GM23248 (cell line): ENCODE results near the gene ZFP57. TPM values are rescaled to one million over a fixed set of nuclear protein-coding genes. Genes with fewer than 3 reads are reported as not detected.

Experiments used
- DNase-seq: peaks from one replicate; pipeline ENCODE4 v3.0.0-alpha.2; 2015
- H2AFZ ChIP-seq: fragments of 200-600 bp; sonication (generic); 2 replicates; pipeline ENCODE4 v1.6.1; 2016; ENCODE audit warnings: antibody characterized with exemption
- H3F3A ChIP-seq: fragments of 200-600 bp; sonication (generic); 2 replicates; pipeline ENCODE4 v1.6.1; 2016; ENCODE audit warnings: mild to moderate bottlenecking, antibody characterized with exemption, mixed run types; ENCODE audit not compliant: insufficient read depth
- H3K27ac ChIP-seq: fragments of 200-600 bp; sonication (generic); 2 replicates; pipeline ENCODE4 v1.5.1; 2016; ENCODE audit warnings: mild to moderate bottlenecking
- H3K27me3 ChIP-seq: fragments of 200-600 bp; sonication (generic); replicated peaks from 2 replicates; pipeline ENCODE4 v1.6.1; 2016; ENCODE audit warnings: mild to moderate bottlenecking; ENCODE audit not compliant: insufficient read depth
- H3K36me3 ChIP-seq: fragments of 200-600 bp; sonication (generic); 2 replicates; pipeline ENCODE4 v1.6.1; 2016; ENCODE audit warnings: low read depth, mild to moderate bottlenecking
- H3K4me1 ChIP-seq: fragments of 200-600 bp; sonication (generic); 2 replicates; pipeline ENCODE4 v1.6.1; 2016; ENCODE audit warnings: mild to moderate bottlenecking; ENCODE audit not compliant: insufficient read depth
- H3K4me2 ChIP-seq: fragments of 200-600 bp; sonication (generic); one replicate; pipeline ENCODE4 v1.6.1; 2016; ENCODE audit warnings: mild to moderate bottlenecking; ENCODE audit not compliant: unreplicated experiment
- H3K4me3 ChIP-seq: fragments of 200-600 bp; sonication (generic); 2 replicates; pipeline ENCODE4 v1.5.1; 2016; ENCODE audit warnings: mild to moderate bottlenecking
- H3K79me2 ChIP-seq: fragments of 200-600 bp; sonication (generic); 2 replicates; pipeline ENCODE4 v1.6.1; 2016; ENCODE audit warnings: mild to moderate bottlenecking; ENCODE audit not compliant: insufficient read depth
- H3K9ac ChIP-seq: fragments of 200-600 bp; sonication (generic); 2 replicates; pipeline ENCODE4 v1.6.1; 2016; ENCODE audit warnings: mild to moderate bottlenecking
- H3K9me2 ChIP-seq: fragments of 200-600 bp; sonication (generic); 2 replicates; pipeline ENCODE4 v1.6.1; 2016; ENCODE audit warnings: mixed run types, mild to moderate bottlenecking, moderate library complexity; ENCODE audit not compliant: insufficient read depth
- H3K9me3 ChIP-seq: fragments of 200-600 bp; sonication (generic); one replicate; pipeline ENCODE4 v1.6.1; 2017; ENCODE audit warnings: low read depth
- H4K20me1 ChIP-seq: fragments of 200-600 bp; sonication (generic); 2 replicates; pipeline ENCODE4 v1.6.0; 2016; ENCODE audit not compliant: insufficient read depth
- EZH2 ChIP-seq: fragments of 200-600 bp; sonication (generic); IDR thresholded peaks from 2 replicates; pipeline ENCODE4 v1.6.1; 2018; ENCODE audit warnings: antibody characterized with exemption, mild to moderate bottlenecking; ENCODE audit not compliant: insufficient read depth, poor library complexity, severe bottlenecking
- EZH2phosphoT487 ChIP-seq: fragments of 200-600 bp; sonication (generic); IDR thresholded peaks from 2 replicates; pipeline ENCODE4 v1.6.1; 2018; ENCODE audit warnings: antibody characterized with exemption, moderate library complexity, mild to moderate bottlenecking, low read depth; ENCODE audit not compliant: insufficient read depth
- WGBS, 2 experiments: methylation state at CpG; one replicate each; pipeline ENCODE4 v1.1.6; 2015 to 2017; ENCODE audit warnings: low lambda C conversion rate in 2 of 2, low coverage in 1 of 2; ENCODE audit errors: missing lambda C conversion rate in 2 of 2; 5-methylcytosine and 5-hydroxymethylcytosine counted together
- in situ Hi-C: fragments of 300-500 bp; cut with MboI; formaldehyde crosslinking; loops from 2 replicates; pipeline ENCODE4 v1.15.0; 2020
- polyA plus RNA-seq: library from polyadenylated mRNA; unstranded; fragments of >200 nt; fragmentation: Nextera tagmentation; extraction: Ambion mirVana; gene quantifications from 2 replicates; pipeline ENCODE4 v1.2.1, GENCODE V29; 2016
- total RNA-seq: library from RNA; depleted of rRNA; stranded (reverse); fragments of >200 nt; shearing (Covaris generic); gene quantifications from 2 replicates; pipeline ENCODE4 v1.2.3, GENCODE V29; 2014

Gene ZFP57
- total and polyA plus RNA-seq, 2 experiments from 2014 or later: not detected

GRCh38 chr6:29628419-29629281 lies 52.3 kb downstream of the ZFP57 start:
- 13 to 14% methylated on average over 16 to 32 of the region's 32 CpGs for WGBS, 2 experiments
- Histone ChIP-seq H4K20me1 (no peaks in the 10 kb centered on the region), H3K4me1 (peaks cover 5% of the 10 kb centered on the region; the same call in 1 of the 2 replicates), H3K9me2 (no peaks in the 10 kb centered on the region), H3K27me3 (no peaks in the 10 kb centered on the region), H3K9me3 (no peaks in the 10 kb centered on the region), H3K36me3 (no peaks in the 10 kb centered on the region), H3K79me2 (peaks cover 22% of the 10 kb centered on the region), H3K4me2 (peak overlapping the region; percentile 67), H3K4me3 (peak overlapping the region; percentile 84), H3F3A (no peaks in the 10 kb centered on the region), H2AFZ (peak overlapping the region; percentile 93), H3K27ac (peak overlapping the region; percentile 42), H3K9ac (peak overlapping the region; percentile 83)
- in situ Hi-C loops: no loop called here
- DNase-seq: peak; percentile 90
- TF ChIP-seq EZH2 (no peak), EZH2phosphoT487 (no peak)

GRCh38 chr6:29627755-29628418 lies 53.1 kb downstream of the ZFP57 start:
- Histone ChIP-seq H4K20me1 (no peaks in the 10 kb centered on the region), H3K27me3 (no peaks in the 10 kb centered on the region), H3K4me3 (peak overlapping the region; percentile 84), H3K9me3 (no peaks in the 10 kb centered on the region), H3F3A (no peaks in the 10 kb centered on the region), H3K36me3 (no peaks in the 10 kb centered on the region), H3K79me2 (peaks cover 22% of the 10 kb centered on the region), H3K27ac (peak overlapping the region; percentile 42), H3K9ac (peak overlapping the region; percentile 83), H2AFZ (peak overlapping the region; percentile 93), H3K4me1 (peaks cover 5% of the 10 kb centered on the region; the same call in 1 of the 2 replicates), H3K9me2 (no peaks in the 10 kb centered on the region), H3K4me2 (peak overlapping the region; percentile 77)
- DNase-seq: peak; percentile 84
- no peak for TF ChIP-seq EZH2phosphoT487
- TF ChIP-seq EZH2: no peak
- in situ Hi-C loops: no loop called here
- 0 to 1% methylated on average over 2 to 51 of the region's 51 CpGs for WGBS, 2 experiments

DNA sequence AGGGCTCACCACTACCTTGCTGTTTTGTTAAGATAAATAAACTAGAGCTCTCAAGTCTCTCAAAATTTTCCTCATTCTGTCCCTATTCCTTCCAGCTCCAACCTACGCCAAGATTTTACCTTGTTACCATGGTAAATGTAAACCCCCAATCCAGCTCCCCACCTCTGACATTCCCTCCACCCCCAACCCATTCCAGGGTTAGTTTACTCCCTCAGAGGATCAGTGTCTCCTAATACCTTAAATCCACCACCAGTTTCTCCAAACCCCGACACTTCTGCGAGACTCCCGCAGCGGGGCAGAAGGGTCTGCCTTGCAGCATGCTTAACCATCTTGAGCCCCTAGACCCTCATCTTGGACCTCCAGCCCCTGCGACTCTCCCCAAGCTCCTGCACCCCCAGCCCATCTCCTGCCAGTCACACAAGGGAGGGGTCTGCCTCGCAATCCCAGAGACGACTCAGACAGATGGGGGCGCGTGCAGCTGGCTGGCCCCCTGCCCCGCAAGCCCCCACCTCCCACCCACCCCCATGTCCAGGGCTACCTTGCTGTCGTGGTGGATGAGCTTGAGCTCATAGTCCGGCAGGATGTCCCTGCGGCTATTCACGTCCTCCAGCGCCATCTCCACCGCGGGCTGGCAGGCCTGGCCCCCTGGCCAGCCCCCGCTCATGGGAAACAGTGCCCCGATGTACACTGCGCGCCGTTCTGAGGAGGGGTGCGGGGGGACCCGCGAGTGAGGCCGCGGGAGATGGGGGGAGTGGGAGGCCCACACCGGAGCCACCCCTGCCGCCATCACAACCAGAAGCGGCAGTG lies 53.8 kb downstream of the ZFP57 start:
- peak overlapping the region; percentile 77 for H3K4me2 ChIP-seq
- in situ Hi-C loops: no loop called here
- H4K20me1 ChIP-seq: no peaks in the 10 kb centered on the region
- TF ChIP-seq EZH2: no peak
- TF ChIP-seq EZH2phosphoT487: no peak
- peak; percentile 36 for DNase-seq
- no peaks in the 10 kb centered on the region for H3K36me3 ChIP-seq
- peaks cover 5% of the 10 kb centered on the region; the same call in 1 of the 2 replicates for H3K4me1 ChIP-seq
- H3F3A ChIP-seq: no peaks in the 10 kb centered on the region
- H3K9me2 ChIP-seq: no peaks in the 10 kb centered on the region
- H3K27ac ChIP-seq: no peak overlapping the region
- peak overlapping the region; percentile 79 for H2AFZ ChIP-seq
- WGBS, 2 experiments: 15 to 31% methylated on average over 18 to 31 of the region's 31 CpGs
- H3K27me3 ChIP-seq: no peaks in the 10 kb centered on the region
- H3K79me2 ChIP-seq: peaks cover 22% of the 10 kb centered on the region
- H3K9ac ChIP-seq: peak overlapping the region; percentile 83
- H3K4me3 ChIP-seq: peak overlapping the region; percentile 84
- H3K9me3 ChIP-seq: no peaks in the 10 kb centered on the region

DNA sequence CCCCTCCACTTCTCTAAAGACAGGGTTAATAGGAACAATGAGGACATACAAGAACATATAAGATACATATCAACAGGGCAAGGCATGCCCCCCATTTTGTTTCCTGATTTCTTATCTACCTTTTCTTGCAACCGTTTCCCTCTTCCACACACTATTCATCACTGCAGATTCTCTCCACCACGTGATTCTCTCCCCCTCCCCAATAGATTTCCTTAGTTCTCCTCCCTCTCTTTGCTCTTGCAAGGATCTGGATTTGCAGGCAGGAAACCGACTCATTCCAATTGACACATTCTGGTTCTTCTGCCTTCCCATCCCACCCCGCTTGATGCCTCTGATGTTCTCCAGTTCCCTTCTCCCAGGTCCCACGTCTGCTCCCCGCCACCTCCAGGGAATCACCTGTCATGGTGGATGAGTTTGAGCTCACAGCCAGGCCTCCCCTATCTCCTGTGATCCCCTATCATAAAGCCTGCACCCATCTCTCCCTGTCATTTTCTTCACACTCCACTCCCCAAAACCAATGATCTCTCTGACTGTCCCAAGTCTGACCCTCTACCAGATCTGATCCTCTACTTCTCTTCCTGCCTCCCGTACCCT lies 55.5 kb downstream of the ZFP57 start:
- no peak overlapping the region for H3K27ac ChIP-seq
- no peak overlapping the region for H3K9ac ChIP-seq
- WGBS, 2 experiments: 76% methylated on average over 7 of the region's 7 CpGs
- H3K4me1 ChIP-seq: no peaks in the 10 kb centered on the region; the same call in 1 of the 2 replicates
- in situ Hi-C loops: no loop called here
- peaks cover 6% of the 10 kb centered on the region for H3K79me2 ChIP-seq
- H3K4me2 ChIP-seq: no peak overlapping the region
- H4K20me1 ChIP-seq: no peaks in the 10 kb centered on the region
- no peak overlapping the region for H3K4me3 ChIP-seq
- DNase-seq: no peak
- no peak for TF ChIP-seq EZH2phosphoT487
- H3K36me3 ChIP-seq: no peaks in the 10 kb centered on the region; the same call in 1 of the 2 replicates
- no peaks in the 10 kb centered on the region for H3F3A ChIP-seq
- no peaks in the 10 kb centered on the region for H3K27me3 ChIP-seq
- no peaks in the 10 kb centered on the region for H3K9me3 ChIP-seq
- H2AFZ ChIP-seq: no peak overlapping the region
- H3K9me2 ChIP-seq: no peaks in the 10 kb centered on the region
